GM03348 (cell line): ENCODE measurements around the gene NR0B1.

Source experiments
- DNase-seq: peaks from one replicate; pipeline ENCODE4 v3.0.0; 2012; ENCODE audit warnings: low spot score

Gene NR0B1, protein sequence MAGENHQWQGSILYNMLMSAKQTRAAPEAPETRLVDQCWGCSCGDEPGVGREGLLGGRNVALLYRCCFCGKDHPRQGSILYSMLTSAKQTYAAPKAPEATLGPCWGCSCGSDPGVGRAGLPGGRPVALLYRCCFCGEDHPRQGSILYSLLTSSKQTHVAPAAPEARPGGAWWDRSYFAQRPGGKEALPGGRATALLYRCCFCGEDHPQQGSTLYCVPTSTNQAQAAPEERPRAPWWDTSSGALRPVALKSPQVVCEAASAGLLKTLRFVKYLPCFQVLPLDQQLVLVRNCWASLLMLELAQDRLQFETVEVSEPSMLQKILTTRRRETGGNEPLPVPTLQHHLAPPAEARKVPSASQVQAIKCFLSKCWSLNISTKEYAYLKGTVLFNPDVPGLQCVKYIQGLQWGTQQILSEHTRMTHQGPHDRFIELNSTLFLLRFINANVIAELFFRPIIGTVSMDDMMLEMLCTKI

DNA sequence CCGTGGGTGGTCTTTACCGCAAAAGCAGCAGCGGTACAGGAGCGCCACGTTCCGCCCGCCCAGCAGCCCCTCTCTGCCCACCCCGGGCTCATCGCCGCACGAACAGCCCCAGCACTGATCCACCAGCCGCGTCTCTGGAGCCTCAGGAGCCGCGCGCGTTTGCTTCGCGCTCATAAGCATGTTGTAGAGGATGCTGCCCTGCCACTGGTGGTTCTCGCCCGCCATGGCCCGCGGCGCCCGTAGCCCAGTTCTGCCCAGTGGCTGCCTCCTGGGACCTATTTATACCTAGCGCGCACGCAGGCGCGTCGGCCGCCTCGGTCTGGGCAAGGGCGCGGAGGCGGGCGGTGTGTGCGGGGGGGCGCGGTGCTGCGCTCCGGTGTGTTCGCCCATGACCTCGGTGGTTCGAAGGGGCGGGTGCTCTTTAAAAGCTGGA is at the start of gene NR0B1:
TSS of gene NR0B1 (minus strand) at position 252 of the 433 bp plus-strand sequence. CDS start at position 225, 27 bp downstream.
- peak; percentile 9 for DNase-seq

DNA sequence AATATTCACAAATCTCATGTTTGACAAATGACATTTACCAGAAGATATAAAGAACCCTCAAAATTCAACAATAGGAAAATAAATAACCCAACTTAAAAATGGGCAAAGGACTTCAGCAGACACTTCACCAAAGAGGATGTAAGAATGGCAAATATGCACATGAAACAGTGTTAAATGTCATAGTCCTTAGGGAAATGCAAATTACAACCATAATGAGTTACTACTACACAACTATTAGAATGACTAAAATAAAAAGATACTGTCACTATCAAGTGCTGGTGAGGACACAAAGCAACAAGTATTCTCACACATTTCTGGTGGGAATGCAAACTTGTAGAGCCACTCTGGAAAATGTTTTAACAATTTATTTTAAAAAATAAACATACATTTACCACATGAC is 40.8 kb upstream of the NR0B1 start:
- DNase-seq = no peak

DNA sequence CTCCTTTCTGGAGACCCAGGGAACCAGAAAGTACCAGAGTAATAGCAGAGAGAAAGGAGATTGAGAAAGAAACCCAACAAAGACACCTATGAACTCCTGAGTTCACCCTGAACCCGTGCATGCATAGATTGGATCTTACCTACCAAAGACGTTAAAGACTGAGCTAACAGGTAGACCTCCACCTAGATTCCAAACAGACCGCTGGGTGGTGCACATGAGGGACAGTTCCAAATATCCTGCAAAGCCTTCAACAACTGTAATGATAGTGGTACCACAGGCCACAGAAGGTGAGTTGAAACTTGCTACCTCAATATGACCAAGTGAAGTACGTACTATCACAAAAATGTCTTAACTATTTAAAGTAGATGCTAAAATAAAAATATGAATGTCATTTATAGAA is 34.0 kb upstream of the NR0B1 start:
- DNase-seq = no peak

GRCh38 chrX:30340753-30341152 is 31.6 kb upstream of the NR0B1 start:
- no peak for DNase-seq

DNA sequence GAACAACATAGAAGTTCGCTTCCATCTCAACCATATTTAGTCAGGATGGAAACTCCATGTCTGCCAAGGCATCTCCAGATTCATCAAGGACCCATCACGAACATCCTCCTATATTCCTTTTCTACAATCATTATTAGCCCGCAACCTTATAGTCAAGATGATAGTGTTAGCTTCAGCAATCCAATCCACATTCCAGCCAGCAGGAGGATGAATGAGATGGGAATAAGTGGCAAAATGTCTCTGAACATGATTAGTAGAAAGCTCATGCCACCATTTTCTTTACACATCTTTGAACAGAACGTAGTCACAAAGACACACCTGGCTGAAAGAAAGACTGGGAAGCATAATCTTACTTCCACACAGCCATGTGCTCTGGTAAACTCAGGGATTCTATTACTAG is 18.6 kb upstream of the NR0B1 start:
- DNase-seq = no peak

DNA sequence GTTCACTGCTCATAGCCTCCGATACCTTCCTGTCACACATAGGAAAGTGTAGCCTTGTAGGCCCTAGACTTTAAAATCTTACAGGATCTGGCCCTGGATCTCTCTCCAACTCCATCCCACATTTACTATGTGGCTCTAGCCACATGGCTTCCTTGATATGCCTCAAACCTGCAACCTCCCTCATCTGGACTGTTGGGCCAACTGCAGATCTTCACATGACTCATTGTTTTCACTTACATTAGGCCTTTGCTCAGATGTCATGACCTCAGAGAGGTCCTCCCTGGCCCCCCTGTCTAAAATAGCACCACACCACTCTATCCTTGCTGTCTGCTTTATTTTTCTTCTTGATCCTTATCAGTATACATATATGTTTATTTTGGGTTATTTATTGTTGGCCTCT is 8.1 kb upstream of the NR0B1 start:
- no peak for DNase-seq

- no peak for DNase-seq
These were observed 4.1 kb upstream of the NR0B1 start for GRCh38 chrX:30313322-30313721.

- no peak for DNase-seq
These were observed 3.7 kb upstream of the NR0B1 start for GRCh38 chrX:30312858-30313257.

- no peak for DNase-seq
These were observed 1.4 kb upstream of the NR0B1 start for GRCh38 chrX:30310429-30311206.

GRCh38 chrX:30308263-30309138 is 689 bp downstream of the NR0B1 start:
- DNase-seq = peak; percentile 16

- no peak for DNase-seq
These were observed 1.7 kb downstream of the NR0B1 start for GRCh38 chrX:30307466-30307865.

- no peak for DNase-seq
These were observed 4.3 kb downstream of the NR0B1 start for GRCh38 chrX:30304866-30305265.

GRCh38 chrX:30302956-30303355 is 6.2 kb downstream of the NR0B1 start:
- no peak for DNase-seq

DNA sequence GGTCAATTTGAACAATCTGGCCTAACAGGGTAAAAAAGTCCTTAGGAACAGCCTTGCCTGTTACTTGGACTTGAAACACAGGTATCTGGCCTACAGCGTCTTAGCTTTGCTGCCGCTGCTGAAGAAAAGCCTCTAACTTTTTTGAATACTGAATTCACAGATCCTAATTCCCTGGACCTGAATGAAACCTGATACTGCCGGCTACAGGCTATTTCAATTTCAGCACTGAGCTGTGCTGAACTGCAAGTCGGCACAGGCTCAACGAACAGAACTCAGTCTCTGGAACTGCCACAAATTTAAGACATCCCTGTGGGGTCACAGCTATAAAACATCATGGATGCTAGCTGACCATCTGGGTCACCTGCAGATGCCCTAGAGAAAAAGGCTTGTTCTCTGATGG is 7.2 kb downstream of the NR0B1 start:
- peak; percentile 9 for DNase-seq

DNA sequence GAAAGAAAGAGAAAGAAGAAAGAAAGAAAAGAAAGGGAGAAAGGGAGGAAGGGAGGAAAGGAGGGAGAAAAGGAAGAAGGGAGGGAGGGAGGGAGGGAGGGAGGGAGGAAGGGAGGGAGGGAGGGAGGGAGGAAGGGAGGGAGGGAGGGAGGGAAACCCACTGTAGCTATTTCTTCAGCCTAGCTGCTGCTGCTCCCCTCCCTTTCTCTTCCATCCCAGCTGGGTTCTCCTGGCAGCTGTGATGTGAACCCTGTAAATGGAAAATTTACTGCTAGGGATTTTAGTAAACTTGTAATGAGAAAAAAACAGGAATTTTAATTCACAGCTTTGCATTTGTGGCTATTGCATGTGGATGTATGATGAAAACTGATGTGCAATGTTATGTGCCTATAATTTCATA is 8.0 kb downstream of the NR0B1 start:
- no peak for DNase-seq

- no peak for DNase-seq
These were observed 12.6 kb downstream of the NR0B1 start for GRCh38 chrX:30296408-30297254.

DNA sequence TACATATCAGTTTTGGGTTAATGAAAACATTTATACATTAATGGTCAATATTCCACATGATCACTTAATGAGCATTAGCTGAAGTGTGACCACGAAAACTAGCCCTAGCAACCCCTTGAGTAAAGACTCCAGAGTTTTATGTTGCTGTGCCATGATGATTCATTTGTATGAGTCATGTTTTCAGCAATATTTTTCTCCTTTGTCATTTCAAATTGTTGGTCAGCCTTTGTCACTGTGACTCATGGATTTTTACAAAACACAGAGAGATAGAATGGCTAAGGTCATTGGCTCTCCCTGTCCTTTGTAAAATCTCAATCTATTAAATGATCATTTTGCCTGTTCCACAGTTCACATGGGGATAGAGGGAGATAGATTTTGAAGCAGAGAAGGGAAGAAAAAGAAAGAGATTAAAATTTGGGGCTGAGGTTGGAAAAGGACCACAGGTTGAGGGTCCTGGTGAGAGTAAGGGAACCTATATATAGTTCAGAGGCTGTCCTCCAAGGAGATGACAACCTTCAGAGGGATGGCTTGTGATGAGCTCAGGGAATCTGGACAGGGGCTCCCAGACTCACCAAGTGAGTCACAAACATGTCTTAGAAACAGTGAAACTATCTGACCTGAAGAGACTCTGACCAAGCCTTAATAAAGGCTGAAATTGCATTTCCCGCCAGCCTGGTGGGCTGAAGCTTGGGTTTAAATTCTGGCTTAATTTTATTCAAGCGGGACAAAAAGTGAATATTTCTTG is 25.6 kb downstream of the NR0B1 start:
- peak; percentile 44 for DNase-seq

DNA sequence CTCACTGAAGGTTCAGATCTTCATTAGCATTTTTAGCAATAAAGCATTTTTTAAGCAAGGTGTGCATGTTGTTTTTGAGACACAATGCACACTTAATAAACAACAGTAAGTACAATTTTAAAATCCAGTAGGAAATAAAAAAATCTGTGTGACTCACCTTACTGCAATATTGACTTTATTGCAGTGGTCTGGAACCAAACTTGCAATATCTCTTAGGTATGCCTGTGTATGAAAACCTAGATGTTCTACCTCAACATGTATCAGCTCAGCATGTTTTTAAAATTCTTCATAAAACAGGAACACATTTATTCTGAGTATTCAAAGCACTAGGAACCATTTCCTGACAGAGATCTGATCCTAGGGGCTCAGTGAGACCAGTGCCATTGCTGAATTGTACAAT is 26.7 kb downstream of the NR0B1 start:
- no peak for DNase-seq

DNA sequence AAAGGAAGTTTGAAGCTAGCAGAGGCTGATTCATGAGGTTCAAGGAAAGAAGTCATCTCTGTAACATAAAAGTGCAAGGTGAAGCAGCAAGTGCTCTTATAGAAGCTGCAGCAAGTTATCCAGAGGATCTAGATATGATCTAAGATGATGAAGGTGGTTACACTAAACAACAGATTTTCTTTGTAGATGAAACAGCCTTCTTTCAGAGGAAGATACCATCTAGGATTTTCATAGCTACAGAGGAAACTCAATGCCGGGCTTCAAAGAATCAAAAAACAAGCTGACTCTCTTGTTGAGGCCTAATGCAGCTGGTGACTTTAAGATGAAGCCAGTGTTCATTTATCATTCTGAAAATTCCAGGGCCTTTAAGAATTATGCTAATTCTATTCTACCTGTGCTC is 28.8 kb downstream of the NR0B1 start:
- DNase-seq = no peak

DNA sequence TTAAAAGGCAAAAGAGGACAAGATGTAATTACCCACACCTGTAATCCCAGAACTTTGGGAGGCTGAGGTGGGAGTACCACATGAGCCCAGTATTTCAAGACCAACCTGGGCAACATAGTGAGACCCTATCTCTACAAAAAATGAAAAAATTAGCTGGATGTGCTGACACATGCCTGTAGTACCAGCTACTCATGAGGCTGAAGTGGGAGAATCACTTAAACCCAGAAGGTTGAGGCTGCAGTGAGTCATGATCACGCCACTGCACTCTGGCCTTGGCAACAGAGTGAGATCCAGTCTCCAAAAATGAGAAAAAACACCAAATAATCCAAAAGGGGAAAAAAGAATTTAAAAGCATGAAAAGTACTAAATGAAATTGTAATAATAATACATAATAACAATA is 30.8 kb downstream of the NR0B1 start:
- DNase-seq = no peak

GRCh38 chrX:30275498-30275897 is 33.7 kb downstream of the NR0B1 start:
- peak; percentile 4 for DNase-seq
